Measurements from ENCODE around the gene IGSF23. TPM values are rescaled to one million over a fixed set of nuclear protein-coding genes. Genes with fewer than 3 reads are reported as not detected.

The IGSF23 gene, protein sequence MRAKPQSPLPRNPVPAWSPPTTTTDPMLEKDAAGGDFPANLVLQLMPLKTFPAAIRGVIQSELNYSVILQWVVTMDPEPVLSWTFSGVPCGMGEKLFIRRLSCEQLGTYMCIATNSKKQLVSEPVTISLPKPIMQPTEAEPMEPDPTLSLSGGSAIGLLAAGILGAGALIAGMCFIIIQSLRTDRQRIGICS
- not detected for total RNA-seq (2021; fragmentation: NEBNext Ultra II Directional; extraction: Animal tissue kit (Norgen Biotek cat#: 25700))
- long read RNA-seq = 0 reads

DNA sequence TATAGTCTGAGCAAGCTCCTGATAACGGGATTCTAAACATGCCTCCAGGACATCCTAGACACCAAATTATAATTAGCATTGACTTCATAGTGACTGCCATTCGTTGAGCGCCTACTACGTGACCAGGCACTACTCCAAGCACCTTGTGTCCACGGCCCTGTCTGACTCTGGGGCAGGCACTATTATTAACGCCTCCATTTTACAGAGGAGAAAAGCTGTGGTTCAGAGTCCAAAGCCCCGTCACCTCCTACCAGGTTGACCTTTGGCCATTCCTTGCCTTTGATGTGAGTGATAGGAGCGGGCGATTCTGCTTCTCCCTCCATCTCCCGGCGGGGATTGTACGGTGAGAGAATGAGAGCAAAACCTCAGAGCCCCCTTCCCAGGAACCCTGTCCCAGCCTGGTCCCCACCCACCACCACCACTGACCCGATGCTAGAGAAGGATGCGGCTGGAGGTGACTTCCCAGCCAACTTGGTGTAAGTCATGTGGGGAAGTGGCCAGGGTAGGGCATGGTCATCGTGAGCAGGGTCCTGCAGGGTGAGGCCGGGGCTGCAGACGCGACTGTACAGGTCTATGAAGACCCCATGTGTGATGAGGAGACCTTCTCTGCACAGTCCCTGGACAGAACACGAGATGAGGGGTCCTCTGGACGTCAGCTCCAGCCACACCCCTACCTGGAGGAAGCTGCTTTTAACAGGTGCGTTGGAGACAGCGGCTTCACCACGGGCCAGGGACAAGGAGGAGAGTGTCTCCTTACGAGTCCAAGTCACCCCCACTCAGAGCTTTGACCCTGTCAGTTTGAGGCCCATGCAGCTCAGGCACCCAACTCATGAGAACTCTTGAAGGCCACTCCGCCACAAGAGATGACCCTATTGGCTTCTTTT is at the start of gene IGSF23:
IGSF23 (plus strand) TSS at position 269 of the 884 bp plus-strand sequence; CDS start at position 352, 83 bp downstream.
- Mint-ChIP-seq H3K27me3 (ENCODE audit: insufficient read depth) (peaks cover 7% of the 10 kb centered on the region; the same call in 1 of the 2 replicates), H3K4me3 (no peak within 1 kb of the TSS), H3K4me1 (ENCODE audit: low read depth) (peaks cover 10% of the 10 kb centered on the region), H3K36me3 (ENCODE audit: low read depth) (no peaks in the 10 kb centered on the region), H3K27ac (no peak within 1 kb of the TSS), H3K9me3 (no peaks in the 10 kb centered on the region)
- no peak for TF ChIP-seq CTCF (IDR thresholded peaks at IDR 0.05)
- no peak for DNase-seq

GRCh38 chr19:44566984-44567383 is 46.4 kb upstream of the IGSF23 start:
- peaks cover 17% of the 10 kb centered on the region for H3K27me3 Mint-ChIP-seq (ENCODE audit: insufficient read depth)
- peaks cover 6% of the 10 kb centered on the region; the same call in 1 of the 2 replicates for H3K4me1 Mint-ChIP-seq (ENCODE audit: low read depth)
- no peak overlapping the region for H3K4me3 Mint-ChIP-seq
- no peaks in the 10 kb centered on the region for H3K36me3 Mint-ChIP-seq (ENCODE audit: low read depth)
- no peak for DNase-seq
- no peak overlapping the region for H3K27ac Mint-ChIP-seq
- TF ChIP-seq CTCF (IDR thresholded peaks at IDR 0.05) = no peak
- no peaks in the 10 kb centered on the region for H3K9me3 Mint-ChIP-seq

DNA sequence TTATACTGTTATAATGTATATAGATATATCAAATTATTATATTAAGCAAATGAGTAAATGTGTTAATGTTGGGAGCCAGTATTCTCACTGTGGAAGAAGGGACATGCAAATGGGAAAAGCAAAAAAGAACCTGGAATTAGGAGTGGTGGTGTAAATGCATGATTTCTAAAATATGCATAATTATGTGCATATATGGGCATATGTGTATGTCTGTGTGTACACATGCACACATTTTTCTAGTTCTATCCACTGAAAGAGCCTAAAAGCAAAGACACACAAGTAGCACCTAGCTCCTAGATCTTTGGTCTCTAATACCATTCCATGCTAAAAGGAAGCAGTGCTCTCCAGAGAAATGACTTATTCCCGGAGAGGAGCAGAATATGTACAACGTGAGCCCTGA is 45.6 kb upstream of the IGSF23 start:
- Mint-ChIP-seq H3K9me3 (no peaks in the 10 kb centered on the region), H3K4me3 (no peak overlapping the region), H3K36me3 (ENCODE audit: low read depth) (no peaks in the 10 kb centered on the region), H3K27me3 (ENCODE audit: insufficient read depth) (peaks cover 13% of the 10 kb centered on the region), H3K4me1 (ENCODE audit: low read depth) (peaks cover 6% of the 10 kb centered on the region; the same call in 1 of the 2 replicates), H3K27ac (no peak overlapping the region)
- no peak for TF ChIP-seq CTCF (IDR thresholded peaks at IDR 0.05)
- no peak for DNase-seq

GRCh38 chr19:44570603-44570983 is 42.8 kb upstream of the IGSF23 start:
- Mint-ChIP-seq H3K36me3 (ENCODE audit: low read depth) (no peaks in the 10 kb centered on the region), H3K27me3 (ENCODE audit: insufficient read depth) (peaks cover 17% of the 10 kb centered on the region), H3K27ac (no peak overlapping the region), H3K4me1 (ENCODE audit: low read depth) (peaks cover 6% of the 10 kb centered on the region; the same call in 1 of the 2 replicates), H3K4me3 (no peak overlapping the region), H3K9me3 (no peaks in the 10 kb centered on the region)
- TF ChIP-seq CTCF (IDR thresholded peaks at IDR 0.05) = no peak
- DNase-seq = no peak

- H3K27ac Mint-ChIP-seq = no peak overlapping the region
- TF ChIP-seq CTCF (IDR thresholded peaks at IDR 0.05) = peak; percentile 97
- H3K9me3 Mint-ChIP-seq = no peaks in the 10 kb centered on the region
- H3K27me3 Mint-ChIP-seq (ENCODE audit: insufficient read depth) = peaks cover 12% of the 10 kb centered on the region
- H3K4me3 Mint-ChIP-seq = no peak overlapping the region
- DNase-seq = peak; percentile 81
- no peaks in the 10 kb centered on the region for H3K36me3 Mint-ChIP-seq (ENCODE audit: low read depth)
- H3K4me1 Mint-ChIP-seq (ENCODE audit: low read depth) = peaks cover 6% of the 10 kb centered on the region; the same call in 1 of the 2 replicates
These were observed 42.2 kb upstream of the IGSF23 start for GRCh38 chr19:44570984-44571684.
